HEK293T (cell line): Measurements from ENCODE around the gene TMEM19.

Source experiments
- ELF4 ChIP-seq: fragments of 450-650 bp; IDR thresholded peaks from 2 replicates; pipeline ENCODE4 v1.6.1; 2017; ENCODE audit warnings: antibody characterized with exemption
- TARDBP ChIP-seq: fragments of 450-650 bp; IDR thresholded peaks from 2 replicates; pipeline ENCODE4 v1.6.1; 2016
- TF ChIP-seq, protein P1 (sequence below): fragments of 450-650 bp; IDR thresholded peaks from 2 replicates; pipeline ENCODE4 v1.6.1; 2016

DNA sequence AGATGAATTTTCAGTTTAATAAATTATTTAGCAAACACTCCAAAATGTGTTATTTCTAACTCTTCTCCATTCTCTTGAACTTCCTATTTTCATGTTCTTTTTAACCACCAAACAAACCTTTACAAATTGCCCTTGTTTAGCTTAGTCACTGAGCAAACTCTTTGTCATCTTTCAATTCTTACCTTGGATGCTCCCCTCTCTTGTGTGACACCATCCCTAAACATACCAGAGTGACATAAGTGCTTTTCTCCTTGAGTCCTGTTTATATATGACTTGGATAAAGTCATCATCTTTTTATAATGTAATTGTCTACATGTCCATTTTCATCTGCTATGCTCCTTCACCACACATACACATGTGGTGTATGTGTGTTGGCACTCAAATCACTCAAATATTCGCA, 3.4 kb upstream of the TMEM19 start:
- TF ChIP-seq TARDBP = no peak
- no peak for TF ChIP-seq ELF4
- TF ChIP-seq, protein P1, sequence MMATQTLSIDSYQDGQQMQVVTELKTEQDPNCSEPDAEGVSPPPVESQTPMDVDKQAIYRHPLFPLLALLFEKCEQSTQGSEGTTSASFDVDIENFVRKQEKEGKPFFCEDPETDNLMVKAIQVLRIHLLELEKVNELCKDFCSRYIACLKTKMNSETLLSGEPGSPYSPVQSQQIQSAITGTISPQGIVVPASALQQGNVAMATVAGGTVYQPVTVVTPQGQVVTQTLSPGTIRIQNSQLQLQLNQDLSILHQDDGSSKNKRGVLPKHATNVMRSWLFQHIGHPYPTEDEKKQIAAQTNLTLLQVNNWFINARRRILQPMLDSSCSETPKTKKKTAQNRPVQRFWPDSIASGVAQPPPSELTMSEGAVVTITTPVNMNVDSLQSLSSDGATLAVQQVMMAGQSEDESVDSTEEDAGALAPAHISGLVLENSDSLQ = no peak
